PC-9 (cell line): ENCODE results near the gene CBX4.

Experiments
- EZH2 ChIP-seq: fragments of 200-600 bp; sonication (generic); IDR thresholded peaks from 2 replicates; pipeline ENCODE4 v1.8.0; 2017; ENCODE audit warnings: antibody characterized with exemption, low read depth
- TF ChIP-seq, protein P1 (sequence below): fragments of 200-600 bp; sonication (generic); conservative IDR thresholded peaks from 2 replicates; pipeline ENCODE4 v1.6.1; 2017; ENCODE audit warnings: mixed run types, antibody characterized with exemption, mild to moderate bottlenecking, moderate library complexity

DNA sequence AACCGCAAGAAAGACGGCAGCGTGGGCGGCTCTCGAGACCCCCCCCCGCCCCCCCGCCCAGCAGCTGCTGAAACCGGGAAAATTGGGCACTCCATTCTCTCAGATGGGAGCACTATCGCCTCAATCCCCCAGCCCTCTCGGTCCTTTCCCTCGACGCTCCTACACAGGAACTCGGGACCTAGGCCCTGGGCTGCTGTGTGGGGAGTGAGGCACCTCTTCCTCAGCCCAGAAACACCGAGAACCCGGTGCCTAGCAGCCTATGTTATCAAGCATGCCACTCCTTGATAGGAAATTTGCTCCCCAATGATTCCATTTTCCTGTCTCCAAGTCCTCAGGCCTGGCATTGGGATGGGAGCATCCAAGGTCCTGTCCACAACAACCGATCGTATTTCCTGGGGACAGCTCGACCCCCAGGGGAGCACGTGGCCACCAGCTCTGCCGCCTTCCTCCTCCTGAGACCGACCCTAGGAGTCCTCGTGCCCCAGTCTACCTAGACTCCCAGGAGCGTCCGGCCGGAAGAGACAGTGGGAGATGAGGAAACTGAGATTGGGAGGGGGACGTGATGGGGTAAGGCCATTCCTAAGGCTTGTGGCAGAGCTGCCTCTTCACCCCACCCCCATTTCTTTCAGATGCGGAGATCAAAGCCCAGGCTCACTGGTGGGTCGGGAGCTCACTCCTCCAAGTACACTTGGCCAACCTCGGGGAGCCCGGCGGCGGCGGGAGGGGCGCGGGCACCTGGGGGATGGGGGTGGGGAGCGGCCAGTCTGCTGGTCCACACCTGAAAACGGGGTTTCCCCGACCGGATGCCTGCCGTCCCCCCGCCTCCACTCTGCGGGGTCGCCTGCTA is 24.9 kb downstream of the CBX4 start:
- TF ChIP-seq, protein P1, sequence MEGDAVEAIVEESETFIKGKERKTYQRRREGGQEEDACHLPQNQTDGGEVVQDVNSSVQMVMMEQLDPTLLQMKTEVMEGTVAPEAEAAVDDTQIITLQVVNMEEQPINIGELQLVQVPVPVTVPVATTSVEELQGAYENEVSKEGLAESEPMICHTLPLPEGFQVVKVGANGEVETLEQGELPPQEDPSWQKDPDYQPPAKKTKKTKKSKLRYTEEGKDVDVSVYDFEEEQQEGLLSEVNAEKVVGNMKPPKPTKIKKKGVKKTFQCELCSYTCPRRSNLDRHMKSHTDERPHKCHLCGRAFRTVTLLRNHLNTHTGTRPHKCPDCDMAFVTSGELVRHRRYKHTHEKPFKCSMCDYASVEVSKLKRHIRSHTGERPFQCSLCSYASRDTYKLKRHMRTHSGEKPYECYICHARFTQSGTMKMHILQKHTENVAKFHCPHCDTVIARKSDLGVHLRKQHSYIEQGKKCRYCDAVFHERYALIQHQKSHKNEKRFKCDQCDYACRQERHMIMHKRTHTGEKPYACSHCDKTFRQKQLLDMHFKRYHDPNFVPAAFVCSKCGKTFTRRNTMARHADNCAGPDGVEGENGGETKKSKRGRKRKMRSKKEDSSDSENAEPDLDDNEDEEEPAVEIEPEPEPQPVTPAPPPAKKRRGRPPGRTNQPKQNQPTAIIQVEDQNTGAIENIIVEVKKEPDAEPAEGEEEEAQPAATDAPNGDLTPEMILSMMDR, result no peak
- TF ChIP-seq EZH2, result no peak
